Kidney (tissue), 14 donors: ENCODE results near the gene ADAMTS12. TPM values are rescaled to one million over a fixed set of nuclear protein-coding genes. Genes with fewer than 3 reads are reported as not detected.

Experiments
- DNase-seq, 5 donors: peaks; one replicate each; pipeline ENCODE4 v3.0.0-alpha.2; 2013 to 2020
- FAIRE-seq: peaks from 2 replicates; lab custom pipeline; 2012; peaks lifted over from hg19 to GRCh38; lab: Jason Lieb, UNC
- H3K27ac ChIP-seq, 2 donors: one replicate each; pipeline ENCODE4 v1.7.0; 2013; ENCODE audit warnings: low read depth in 2 of 2, low read length in 2 of 2, inconsistent platforms in 1 of 2
- H3K27me3 ChIP-seq: one replicate; pipeline ENCODE4 v1.7.1; 2013; ENCODE audit warnings: low read length, inconsistent platforms; ENCODE audit not compliant: control insufficient read depth, insufficient read depth
- H3K36me3 ChIP-seq, 3 donors: one replicate each; pipeline versions ENCODE4 v1.7.0 to v1.7.1; 2013; ENCODE audit warnings: low read length in 3 of 3, control low read depth in 1 of 3, inconsistent platforms in 1 of 3; ENCODE audit not compliant: insufficient read depth in 3 of 3, control insufficient read depth in 2 of 3
- H3K4me1 ChIP-seq, 3 donors: one replicate each; pipeline versions ENCODE4 v1.7.0 to v1.7.1; 2013; ENCODE audit warnings: low read length in 3 of 3, inconsistent platforms in 1 of 3, low read depth in 1 of 3; ENCODE audit not compliant: control insufficient read depth in 2 of 3, insufficient read depth in 2 of 3
- H3K4me3 ChIP-seq, 3 donors: one replicate each; pipeline versions ENCODE4 v1.7.0 to v1.8.1; 2013; ENCODE audit warnings: low read length in 3 of 3, control low read depth in 1 of 3, inconsistent platforms in 1 of 3
- H3K9ac ChIP-seq, 3 donors: one replicate each; pipeline versions ENCODE4 v1.7.0 to v1.7.1; 2013; ENCODE audit warnings: low read length in 3 of 3, control low read depth in 1 of 3, inconsistent platforms in 1 of 3
- H3K9me3 ChIP-seq, 3 donors: one replicate each; pipeline versions ENCODE4 v1.7.0 to v1.7.1; 2013; ENCODE audit warnings: low read length in 3 of 3, control low read depth in 1 of 3, inconsistent platforms in 1 of 3; ENCODE audit not compliant: control insufficient read depth in 2 of 3, insufficient read depth in 1 of 3
- intact Hi-C: fragments of 100-400 bp; cut with DNase I; formaldehyde crosslinking; loops from one replicate; pipeline ENCODE4 v1.11.1; 2022
- polyA plus RNA-seq: library from polyadenylated mRNA; stranded (reverse); fragments of 350-450 nt; fragmentation: Illumina TruSeq; extraction: RNeasy Lipid Tissue Mini Kit (QIAGEN cat#74804); gene quantifications from one replicate; pipeline ENCODE4 v1.2.3, GENCODE V29; 2014; ENCODE audit warnings: low read depth, low replicate concordance; ENCODE audit not compliant: insufficient read depth
- total RNA-seq: library from RNA; stranded (reverse); fragmentation: NEBNext Ultra II Directional; extraction: Animal tissue kit (Norgen Biotek cat#: 25700); gene quantifications from one replicate; pipeline ENCODE4 v1.2.1, GENCODE V29; 2021
- TF ChIP-seq, protein P1 (sequence below): IDR thresholded peaks from 3 replicates; pipeline ENCODE4 v1.5.1; 2012; ENCODE audit warnings: mild to moderate bottlenecking, moderate library complexity, borderline replicate concordance; ENCODE audit not compliant: insufficient read depth; ENCODE audit errors: extremely low read depth
- donor health status: control.
- donor health status: control.
- donor health status: control.
- donor health status: control.
- donor health status: control.
- donor health status: DM: yes; HTN: yes; CAD: no.
- donor health status: Normal renal cell carcinoma (clear cell type).

The ADAMTS12 gene
- total and polyA plus RNA-seq, 2 donors from 2014 or later, result 0.75 to 2.0 TPM

DNA sequence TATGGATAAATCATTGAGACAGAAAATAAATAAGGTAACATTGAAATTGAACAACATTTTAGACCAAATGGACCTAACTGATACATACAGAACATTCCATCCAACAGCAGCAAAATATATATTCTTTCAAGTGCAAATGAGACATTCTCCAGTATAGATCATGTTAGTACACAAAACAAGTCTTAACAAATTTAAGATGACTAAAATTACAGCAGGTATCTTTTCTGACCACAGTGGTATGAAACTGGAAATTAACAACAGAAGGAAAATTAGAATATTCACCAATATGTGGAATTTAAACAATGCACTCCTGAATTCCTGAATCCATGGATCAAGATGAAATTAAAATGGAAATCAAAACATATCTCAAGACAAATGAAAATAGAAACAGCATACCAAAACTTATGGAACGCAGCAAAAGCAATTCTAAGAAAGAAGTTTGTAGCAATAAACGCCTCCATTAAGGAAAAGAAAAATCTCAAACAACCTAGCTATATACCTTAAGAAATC, 115.6 kb downstream of the ADAMTS12 start:
- Histone ChIP-seq H3K27me3 (no peaks in the 10 kb centered on the region), H3K9ac (no peak overlapping the region), H3K4me3 (no peak overlapping the region), H3K4me1 (no peaks in the 10 kb centered on the region), H3K9me3 (no peaks in the 10 kb centered on the region), H3K36me3 (no peaks in the 10 kb centered on the region), H3K27ac (no peak overlapping the region)
- TF ChIP-seq, protein P1, sequence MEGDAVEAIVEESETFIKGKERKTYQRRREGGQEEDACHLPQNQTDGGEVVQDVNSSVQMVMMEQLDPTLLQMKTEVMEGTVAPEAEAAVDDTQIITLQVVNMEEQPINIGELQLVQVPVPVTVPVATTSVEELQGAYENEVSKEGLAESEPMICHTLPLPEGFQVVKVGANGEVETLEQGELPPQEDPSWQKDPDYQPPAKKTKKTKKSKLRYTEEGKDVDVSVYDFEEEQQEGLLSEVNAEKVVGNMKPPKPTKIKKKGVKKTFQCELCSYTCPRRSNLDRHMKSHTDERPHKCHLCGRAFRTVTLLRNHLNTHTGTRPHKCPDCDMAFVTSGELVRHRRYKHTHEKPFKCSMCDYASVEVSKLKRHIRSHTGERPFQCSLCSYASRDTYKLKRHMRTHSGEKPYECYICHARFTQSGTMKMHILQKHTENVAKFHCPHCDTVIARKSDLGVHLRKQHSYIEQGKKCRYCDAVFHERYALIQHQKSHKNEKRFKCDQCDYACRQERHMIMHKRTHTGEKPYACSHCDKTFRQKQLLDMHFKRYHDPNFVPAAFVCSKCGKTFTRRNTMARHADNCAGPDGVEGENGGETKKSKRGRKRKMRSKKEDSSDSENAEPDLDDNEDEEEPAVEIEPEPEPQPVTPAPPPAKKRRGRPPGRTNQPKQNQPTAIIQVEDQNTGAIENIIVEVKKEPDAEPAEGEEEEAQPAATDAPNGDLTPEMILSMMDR, result no peak
- DNase-seq, result no peak
- intact Hi-C loops, result no loop called here
- no peak for FAIRE-seq

DNA sequence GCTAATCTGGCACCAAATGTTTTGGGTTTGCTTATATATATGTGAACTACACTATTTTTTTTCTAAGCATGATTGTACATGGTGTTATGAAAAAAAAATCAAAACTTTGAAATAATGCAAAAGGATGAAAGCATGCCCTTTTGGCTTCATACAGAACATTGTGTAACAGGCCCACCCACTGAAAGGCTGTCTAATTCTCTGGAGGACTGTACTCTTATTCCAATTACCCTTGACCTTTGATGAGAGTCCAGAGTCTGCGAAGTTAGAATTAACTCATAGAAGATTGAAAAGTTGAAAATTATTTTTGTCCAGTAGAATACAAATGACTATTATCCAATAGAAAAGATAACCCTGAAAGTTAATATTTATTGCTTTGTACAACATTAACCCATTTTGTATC, 117.4 kb downstream of the ADAMTS12 start:
- peak in 2 of 5 donors; percentile 16 to 54 for DNase-seq
- FAIRE-seq, result peak; percentile 91
- Histone ChIP-seq H3K27me3 (no peaks in the 10 kb centered on the region), H3K9me3 (no peaks in the 10 kb centered on the region), H3K4me1 (no peaks in the 10 kb centered on the region), H3K27ac (no peak overlapping the region), H3K4me3 (no peak overlapping the region), H3K36me3 (no peaks in the 10 kb centered on the region), H3K9ac (no peak overlapping the region)
- TF ChIP-seq, protein P1, result no peak
- intact Hi-C loops, result no loop called here

GRCh38 chr5:33772380-33772897, 119.4 kb downstream of the ADAMTS12 start:
- FAIRE-seq (no peak), DNase-seq (no peak)
- Histone ChIP-seq H3K27ac (no peak overlapping the region), H3K4me3 (no peak overlapping the region), H3K27me3 (no peaks in the 10 kb centered on the region), H3K36me3 (no peaks in the 10 kb centered on the region), H3K9me3 (no peaks in the 10 kb centered on the region), H3K4me1 (no peaks in the 10 kb centered on the region), H3K9ac (no peak overlapping the region)
- TF ChIP-seq, protein P1, result no peak
- intact Hi-C loops, result no loop called here

DNA sequence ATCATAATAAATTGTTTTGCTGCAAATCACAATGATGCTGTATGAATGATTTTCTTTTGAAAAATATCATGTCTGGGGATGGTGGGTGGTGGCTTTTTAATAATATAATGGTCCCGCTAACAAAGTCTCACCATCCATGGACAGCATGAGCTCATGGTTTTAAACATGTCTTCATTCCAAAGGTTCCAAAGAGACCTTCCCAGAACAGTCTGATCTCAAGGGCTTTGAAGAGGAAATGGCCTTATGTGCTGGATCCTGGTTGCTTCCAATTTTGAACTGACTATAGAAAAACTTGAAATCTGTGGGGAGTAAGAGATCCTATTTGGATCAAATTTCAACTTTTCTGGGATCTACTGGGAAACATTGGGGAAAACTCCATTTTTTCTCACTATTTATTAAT, 121.8 kb downstream of the ADAMTS12 start:
- H3K27me3 ChIP-seq, result no peaks in the 10 kb centered on the region
- H3K9me3 ChIP-seq, result no peaks in the 10 kb centered on the region
- H3K27ac ChIP-seq, result no peak overlapping the region
- intact Hi-C loops, result no loop called here
- no peak for FAIRE-seq
- H3K9ac ChIP-seq, result no peak overlapping the region
- no peak overlapping the region for H3K4me3 ChIP-seq
- no peaks in the 10 kb centered on the region for H3K4me1 ChIP-seq
- H3K36me3 ChIP-seq, result no peaks in the 10 kb centered on the region
- TF ChIP-seq, protein P1, result no peak
- no peak for DNase-seq
